ENCODE data around the gene TSHZ3. TPM values are rescaled to one million over a fixed set of nuclear protein-coding genes. Genes with fewer than 3 reads are reported as not detected.

Gene TSHZ3
- total and polyA plus RNA-seq, 11 donors, result 0.88 to 11.5 (median 2.4) TPM

- DNase-seq (no peak), ATAC-seq (no peak)
- Histone ChIP-seq H3K9me3 (no peaks in the 10 kb centered on the region), H3K27ac (peak overlapping the region in 2 of 12 donors; percentile 57 to 74), H3K4me3 (no peak overlapping the region), H3K4me1 (peaks cover 0 to 36% (median 17%) of the 10 kb centered on the region in 12 donors), H3K27me3 (no peaks in the 10 kb centered on the region), H3K36me3 (peaks cover 0 to 5% (median 0%) of the 10 kb centered on the region in 9 donors)
- intact Hi-C loops (cut with DNase I), result no loop called here
- TF ChIP-seq POLR2A (IDR thresholded peaks at IDR 0.05) (no peak), CTCF (IDR thresholded peaks at IDR 0.05) (no peak)
- WGBS, 4 donors, result 89 to 95% (median 92%) methylated on average over 7 of the region's 7 CpGs
Measured at GRCh38 chr19:31337008-31337914, 12.0 kb downstream of the TSHZ3 start.

GRCh38 chr19:31335716-31336115, 13.5 kb downstream of the TSHZ3 start:
- Histone ChIP-seq H3K4me3 (no peak overlapping the region), H3K4me1 (peaks cover 0 to 44% (median 14%) of the 10 kb centered on the region in 12 donors), H3K9me3 (no peaks in the 10 kb centered on the region), H3K27ac (no peak overlapping the region), H3K36me3 (peaks cover 0 to 5% (median 0%) of the 10 kb centered on the region in 9 donors), H3K27me3 (no peaks in the 10 kb centered on the region)
- no peak for DNase-seq
- WGBS, 4 donors, result 83 to 90% (median 84%) methylated on average over 6 of the region's 6 CpGs
- intact Hi-C loops (cut with DNase I), result no loop called here
- no peak for ATAC-seq
- TF ChIP-seq POLR2A (IDR thresholded peaks at IDR 0.05) (no peak), CTCF (IDR thresholded peaks at IDR 0.05) (no peak)

GRCh38 chr19:31334849-31335624, 14.2 kb downstream of the TSHZ3 start:
- no peak for ATAC-seq
- intact Hi-C loops (cut with DNase I), result no loop called here
- H3K9me3 ChIP-seq, result no peaks in the 10 kb centered on the region

More at GRCh38 chr19:31334849-31335624, 14.2 kb downstream of the TSHZ3 start:
- Histone ChIP-seq H3K4me1 (peaks cover 0 to 44% (median 13%) of the 10 kb centered on the region in 12 donors), H3K4me3 (no peak overlapping the region), H3K27me3 (no peaks in the 10 kb centered on the region), H3K36me3 (peaks cover 0 to 5% (median 0%) of the 10 kb centered on the region in 9 donors), H3K27ac (no peak overlapping the region)
- no peak for DNase-seq
- 88 to 93% (median 91%) methylated on average over 12 of the region's 12 CpGs for WGBS, 4 donors
- TF ChIP-seq POLR2A (IDR thresholded peaks at IDR 0.05), result no peak
- no peak for TF ChIP-seq CTCF (IDR thresholded peaks at IDR 0.05)

Measured in heart left ventricle (tissue), 16 donors.